CD8-positive, alpha-beta memory T cell (primary cell): ENCODE data around the gene STAT5A. TPM values are rescaled to one million over a fixed set of nuclear protein-coding genes. Genes with fewer than 3 reads are reported as not detected.
A peak's percentile ranks its signal among the peaks of the same experiment; 100 is the strongest.
"Not testable (repeated sequence)": the region's sequence is repeated elsewhere in the genome, so short reads cannot be mapped to it uniquely, and the experiment has no call there.

Experiments used
- CTCF ChIA-PET: fragments of 350-600 bp; sonication (Branson Sonifier 250); formaldehyde crosslinking; loops from one replicate; lab custom pipeline; 2021; ENCODE audit warnings: antibody characterized with exemption; lab: Charles Lee
- POLR2A ChIA-PET: fragments of 350-600 bp; sonication (Branson Sonifier 250); formaldehyde crosslinking; loops from one replicate; lab custom pipeline; 2021; ENCODE audit warnings: antibody characterized with exemption; lab: Charles Lee
- DNase-seq, 5 donors: peaks; one replicate each; pipeline versions ENCODE4 v3.0.0 to v3.0.0-alpha.2; 2020 to 2022; ENCODE audit warnings: mixed read lengths in 1 of 5
- H3K27ac ChIP-seq: one replicate; pipeline ENCODE4 v1.7.0; 2013; ENCODE audit warnings: low read depth, mild to moderate bottlenecking, low read length, moderate library complexity
- H3K27me3 ChIP-seq: 2 replicates; pipeline ENCODE4 v1.7.0; 2013; ENCODE audit warnings: low read length, mild to moderate bottlenecking; ENCODE audit not compliant: insufficient read depth, poor library complexity, severe bottlenecking
- H3K36me3 ChIP-seq: 2 replicates; pipeline ENCODE4 v1.7.0; 2013; ENCODE audit warnings: mild to moderate bottlenecking, low read length, moderate library complexity; ENCODE audit not compliant: insufficient read depth
- H3K4me1 ChIP-seq: 2 replicates; pipeline ENCODE4 v1.7.0; 2013; ENCODE audit warnings: mild to moderate bottlenecking, low read length, moderate library complexity; ENCODE audit not compliant: insufficient read depth
- H3K4me3 ChIP-seq: 2 replicates; pipeline ENCODE4 v1.7.0; 2013; ENCODE audit warnings: mild to moderate bottlenecking, low read length
- H3K9me3 ChIP-seq: 2 replicates; pipeline ENCODE4 v1.7.0; 2013; ENCODE audit warnings: mild to moderate bottlenecking, low read length
- H3K27ac Mint-ChIP-seq, 8 donors: one replicate each; pipeline ENCODE4 v1.8.0; 2020 to 2021; ENCODE audit warnings: mixed read lengths in 8 of 8, mild to moderate bottlenecking in 6 of 8, inconsistent platforms in 3 of 8, moderate library complexity in 3 of 8
- H3K27me3 Mint-ChIP-seq, 2 donors: one replicate each; pipeline ENCODE4 v1.8.0; 2020 to 2021; ENCODE audit warnings: mixed read lengths in 2 of 2, mild to moderate bottlenecking in 1 of 2, moderate library complexity in 1 of 2
- H3K36me3 Mint-ChIP-seq, 3 donors: one replicate each; pipeline ENCODE4 v1.8.0; 2020 to 2021; ENCODE audit warnings: mixed read lengths in 3 of 3, inconsistent platforms in 1 of 3, mild to moderate bottlenecking in 1 of 3
- H3K4me1 Mint-ChIP-seq, 3 donors: one replicate each; pipeline ENCODE4 v1.8.0; 2020 to 2021; ENCODE audit warnings: mixed read lengths in 3 of 3, inconsistent platforms in 1 of 3, mild to moderate bottlenecking in 1 of 3
- H3K4me3 Mint-ChIP-seq, 7 donors: one replicate each; pipeline ENCODE4 v1.8.0; 2020 to 2021; ENCODE audit warnings: mixed read lengths in 7 of 7, mild to moderate bottlenecking in 6 of 7, moderate library complexity in 4 of 7, inconsistent platforms in 2 of 7
- H3K9me3 Mint-ChIP-seq, 5 donors: one replicate each; pipeline ENCODE4 v1.8.0; 2020 to 2022; ENCODE audit warnings: mixed read lengths in 5 of 5, mild to moderate bottlenecking in 3 of 5, moderate library complexity in 2 of 5, inconsistent platforms in 1 of 5
- polyA plus RNA-seq: library from polyadenylated mRNA; unstranded; fragments of 300-500 nt; fragmentation: Illumina TruSeq; gene quantifications from one replicate; pipeline ENCODE4 v1.2.3, GENCODE V29; 2021
- total RNA-seq, 2 experiments: library from RNA; stranded (reverse); gene quantifications; one replicate each; pipeline ENCODE4 v1.2.3, GENCODE V29; 2021

Gene STAT5A
- total and polyA plus RNA-seq, 3 experiments from 2014 or later, result 90.3 to 263 (median 259) TPM

- ChIA-PET CTCF (interaction anchor here (1.0 to 1.3 kb wide), 2 partner anchors 16 to 31 kb away, joined by 3 read pairs; no protein-coding TSS in a partner anchor), POLR2A (interaction anchor here (0.6 to 1.1 kb wide), 2 partner anchors 22 to 387 kb away, joined by 3 to 5 read pairs; partner anchors contain the start of gene KLHL11)
- Mint-ChIP-seq H3K27ac (peak overlapping the region; percentile 72 to 98 (median 92)), H3K27me3 (no peaks in the 10 kb centered on the region), H3K9me3 (no peaks in the 10 kb centered on the region), H3K4me1 (peaks cover 57 to 88% (median 82%) of the 10 kb centered on the region in 3 donors), H3K4me3 (peak overlapping the region in 3 of 7 donors; percentile 6 to 53 (median 10)), H3K36me3 (peaks cover 0 to 7% (median 6%) of the 10 kb centered on the region in 3 donors)
- Histone ChIP-seq H3K4me1 (peaks cover 70% of the 10 kb centered on the region), H3K4me3 (no peak overlapping the region), H3K27ac (no peak overlapping the region), H3K36me3 (no peaks in the 10 kb centered on the region), H3K27me3 (no peaks in the 10 kb centered on the region), H3K9me3 (no peaks in the 10 kb centered on the region)
- DNase-seq, result no peak
Measured at GRCh38 chr17:42252597-42253550, 35.4 kb upstream of the STAT5A start.

DNA sequence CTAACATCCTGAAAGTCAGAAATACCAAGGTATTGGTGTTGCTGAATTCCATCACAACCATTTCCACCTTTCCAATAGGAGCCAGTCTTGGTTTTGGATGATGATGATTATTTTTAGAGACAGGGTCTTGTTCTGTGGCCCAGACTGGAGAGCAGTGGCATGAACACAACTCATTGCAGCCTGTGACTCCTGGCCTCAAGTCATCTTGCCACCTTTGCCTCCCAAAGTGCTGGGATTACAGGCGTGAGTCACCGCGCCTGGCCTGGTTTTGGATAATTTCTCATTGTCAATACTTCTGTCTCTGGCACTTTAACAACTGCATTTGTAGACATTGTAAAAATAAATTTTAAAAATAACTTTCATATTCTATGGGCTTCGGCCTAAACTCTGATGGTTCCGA is 34.7 kb upstream of the STAT5A start:
- peak overlapping the region in 1 of 7 donors; percentile 53 for H3K4me3 Mint-ChIP-seq
- Histone ChIP-seq H3K27me3 (no peaks in the 10 kb centered on the region), H3K27ac (no peak overlapping the region), H3K9me3 (no peaks in the 10 kb centered on the region), H3K4me1 (peaks cover 64% of the 10 kb centered on the region), H3K4me3 (no peak overlapping the region), H3K36me3 (no peaks in the 10 kb centered on the region)
- no peaks in the 10 kb centered on the region for H3K27me3 Mint-ChIP-seq
- peak overlapping the region; percentile 72 to 98 (median 92) for H3K27ac Mint-ChIP-seq
- DNase-seq, result no peak
- POLR2A ChIA-PET, result interaction anchor here (1.1 kb wide), 1 partner anchor 21 kb away, joined by 3 read pairs; no protein-coding TSS in a partner anchor
- CTCF ChIA-PET, result interaction anchor here (1.0 to 1.3 kb wide), 2 partner anchors 15 to 32 kb away, joined by 3 read pairs; no protein-coding TSS in a partner anchor
- no peaks in the 10 kb centered on the region for H3K9me3 Mint-ChIP-seq
- H3K36me3 Mint-ChIP-seq, result peaks cover 0 to 7% (median 6%) of the 10 kb centered on the region in 3 donors
- peaks cover 54 to 86% (median 78%) of the 10 kb centered on the region in 3 donors for H3K4me1 Mint-ChIP-seq

- Histone ChIP-seq H3K4me3 (no peak overlapping the region), H3K4me1 (peaks cover 54% of the 10 kb centered on the region), H3K27ac (no peak overlapping the region), H3K27me3 (no peaks in the 10 kb centered on the region), H3K36me3 (no peaks in the 10 kb centered on the region), H3K9me3 (no peaks in the 10 kb centered on the region)
- H3K36me3 Mint-ChIP-seq, result peaks cover 0 to 6% (median 5%) of the 10 kb centered on the region in 3 donors
- H3K9me3 Mint-ChIP-seq, result no peaks in the 10 kb centered on the region
- H3K27ac Mint-ChIP-seq, result peak overlapping the region in 5 of 8 donors; percentile 0 to 80 (median 35)
- no peak overlapping the region for H3K4me3 Mint-ChIP-seq
- CTCF ChIA-PET, result interaction anchor here (1.0 kb wide), 1 partner anchor 272 kb away, joined by 3 read pairs; no protein-coding TSS in a partner anchor
- no peaks in the 10 kb centered on the region for H3K27me3 Mint-ChIP-seq
- H3K4me1 Mint-ChIP-seq, result peaks cover 42 to 86% (median 77%) of the 10 kb centered on the region in 3 donors
- DNase-seq, result no peak
- POLR2A ChIA-PET, result interaction anchor here (0.8 kb wide), 1 partner anchor 19 kb away, joined by 4 read pairs; no protein-coding TSS in a partner anchor
Measured at GRCh38 chr17:42255445-42255844, 32.9 kb upstream of the STAT5A start.

GRCh38 chr17:42260318-42260717 is 28.0 kb upstream of the STAT5A start:
- no peak overlapping the region for H3K27ac ChIP-seq
- H3K4me1 ChIP-seq, result peaks cover 24% of the 10 kb centered on the region
- Mint-ChIP-seq H3K27me3 (no peaks in the 10 kb centered on the region), H3K4me1 (peaks cover 23 to 58% (median 51%) of the 10 kb centered on the region in 3 donors), H3K9me3 (no peaks in the 10 kb centered on the region), H3K27ac (peak overlapping the region in 1 of 8 donors; percentile 47), H3K4me3 (no peak overlapping the region), H3K36me3 (peaks cover 0 to 6% (median 1%) of the 10 kb centered on the region in 3 donors)
- H3K27me3 ChIP-seq, result no peaks in the 10 kb centered on the region
- ChIA-PET POLR2A (no interaction called here), CTCF (interaction anchor here (0.9 to 1.2 kb wide), 2 partner anchors 9 to 38 kb away, joined by 3 read pairs; no protein-coding TSS in a partner anchor)
- no peaks in the 10 kb centered on the region for H3K9me3 ChIP-seq
- no peak for DNase-seq
- H3K36me3 ChIP-seq, result no peaks in the 10 kb centered on the region
- no peak overlapping the region for H3K4me3 ChIP-seq

DNA sequence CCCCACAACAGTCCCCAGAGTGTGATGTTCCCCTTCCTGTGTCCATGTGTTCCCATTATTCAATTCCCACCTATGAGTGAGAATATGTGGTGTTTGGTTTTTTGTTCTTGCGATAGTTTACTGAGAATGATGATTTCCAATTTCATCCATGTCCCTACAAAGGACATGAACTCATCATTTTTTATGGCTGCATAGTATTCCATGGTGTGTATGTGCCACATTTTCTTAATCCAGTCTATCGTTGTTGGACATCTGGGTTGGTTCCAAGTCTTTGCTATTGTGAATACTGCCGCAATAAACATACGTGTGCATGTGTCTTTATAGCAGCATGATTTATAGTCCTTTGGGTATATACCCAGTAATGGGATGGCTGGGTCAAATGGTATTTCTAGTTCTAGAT is 23.9 kb upstream of the STAT5A start:
- H3K4me1 ChIP-seq, result peaks cover 38% of the 10 kb centered on the region
- DNase-seq, H3K27me3 Mint-ChIP-seq, H3K27me3 ChIP-seq, POLR2A ChIA-PET, H3K36me3 ChIP-seq, CTCF ChIA-PET, H3K9me3 ChIP-seq, H3K4me3 Mint-ChIP-seq, H3K27ac Mint-ChIP-seq, H3K4me3 ChIP-seq, H3K9me3 Mint-ChIP-seq, H3K27ac ChIP-seq: not testable (repeated sequence)
- peaks cover 43 to 62% (median 53%) of the 10 kb centered on the region in 3 donors for H3K4me1 Mint-ChIP-seq
- H3K36me3 Mint-ChIP-seq, result peaks cover 0 to 13% (median 3%) of the 10 kb centered on the region in 3 donors

DNA sequence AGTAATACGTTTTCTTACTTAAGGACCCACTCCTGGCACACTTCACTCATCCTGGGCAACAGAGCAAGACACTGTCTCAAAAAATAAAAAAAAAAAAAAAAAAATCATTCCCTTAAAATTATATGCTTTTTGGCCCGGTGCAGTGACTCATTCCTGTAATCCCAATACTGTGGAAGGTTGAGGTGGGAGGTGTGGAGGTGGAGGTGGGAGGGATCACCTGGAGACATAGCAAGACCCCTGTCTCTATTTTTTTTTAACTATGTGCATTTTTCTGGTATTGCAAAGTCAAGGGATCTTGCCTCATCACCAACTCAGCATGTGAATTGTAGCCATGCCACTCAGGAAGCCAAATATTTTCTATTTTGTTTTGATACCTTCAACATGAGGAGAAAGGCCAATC is 21.8 kb upstream of the STAT5A start:
- Histone ChIP-seq H3K27ac (peak overlapping the region; percentile 35), H3K4me3 (no peak overlapping the region), H3K27me3 (no peaks in the 10 kb centered on the region), H3K9me3 (no peaks in the 10 kb centered on the region), H3K36me3 (no peaks in the 10 kb centered on the region), H3K4me1 (peaks cover 45% of the 10 kb centered on the region)
- peak overlapping the region; percentile 84 to 98 (median 94) for H3K27ac Mint-ChIP-seq
- DNase-seq, result peak in 1 of 5 donors; percentile 38
- ChIA-PET CTCF (no interaction called here), POLR2A (interaction anchor here (1.2 to 4.4 kb wide), 2 partner anchors 9 to 17 kb away, joined by 4 to 26 read pairs; partner anchors contain the start of gene STAT5B)
- H3K9me3 Mint-ChIP-seq, result no peaks in the 10 kb centered on the region
- peaks cover 51 to 67% (median 62%) of the 10 kb centered on the region in 3 donors for H3K4me1 Mint-ChIP-seq
- no peaks in the 10 kb centered on the region for H3K27me3 Mint-ChIP-seq
- H3K36me3 Mint-ChIP-seq, result peaks cover 0 to 18% (median 3%) of the 10 kb centered on the region in 3 donors
- peak overlapping the region in 4 of 7 donors; percentile 19 to 58 (median 38) for H3K4me3 Mint-ChIP-seq

- Mint-ChIP-seq H3K27ac (peak overlapping the region; percentile 84 to 98 (median 94)), H3K9me3 (no peaks in the 10 kb centered on the region), H3K4me3 (peak overlapping the region in 4 of 7 donors; percentile 19 to 58 (median 40)), H3K36me3 (peaks cover 0 to 18% (median 3%) of the 10 kb centered on the region in 3 donors), H3K27me3 (no peaks in the 10 kb centered on the region), H3K4me1 (peaks cover 56 to 74% (median 66%) of the 10 kb centered on the region in 3 donors)
- H3K27me3 ChIP-seq, result no peaks in the 10 kb centered on the region
- ChIA-PET CTCF (interaction anchor here (1.6 kb wide), 1 partner anchor 45 kb away, joined by 4 read pairs; no protein-coding TSS in a partner anchor), POLR2A (interaction anchor here (1.2 to 4.4 kb wide), 2 partner anchors 9 to 18 kb away, joined by 4 to 26 read pairs; partner anchors contain the start of gene STAT5B)
- DNase-seq, result peak; percentile 38 to 87 (median 60)
- peaks cover 50% of the 10 kb centered on the region for H3K4me1 ChIP-seq
- H3K4me3 ChIP-seq, result no peak overlapping the region
- no peaks in the 10 kb centered on the region for H3K36me3 ChIP-seq
- H3K9me3 ChIP-seq, result no peaks in the 10 kb centered on the region
- H3K27ac ChIP-seq, result peak overlapping the region; percentile 49
Measured at GRCh38 chr17:42266918-42267766, 21.2 kb upstream of the STAT5A start.
